NCI-H187 (cell line): ENCODE data around the gene TEPSIN.

Source experiments
- DNase-seq, 2 experiments: peaks; one replicate each; lab custom pipeline; 2025; lab: John Stamatoyannopoulos, UW

Gene TEPSIN, protein sequence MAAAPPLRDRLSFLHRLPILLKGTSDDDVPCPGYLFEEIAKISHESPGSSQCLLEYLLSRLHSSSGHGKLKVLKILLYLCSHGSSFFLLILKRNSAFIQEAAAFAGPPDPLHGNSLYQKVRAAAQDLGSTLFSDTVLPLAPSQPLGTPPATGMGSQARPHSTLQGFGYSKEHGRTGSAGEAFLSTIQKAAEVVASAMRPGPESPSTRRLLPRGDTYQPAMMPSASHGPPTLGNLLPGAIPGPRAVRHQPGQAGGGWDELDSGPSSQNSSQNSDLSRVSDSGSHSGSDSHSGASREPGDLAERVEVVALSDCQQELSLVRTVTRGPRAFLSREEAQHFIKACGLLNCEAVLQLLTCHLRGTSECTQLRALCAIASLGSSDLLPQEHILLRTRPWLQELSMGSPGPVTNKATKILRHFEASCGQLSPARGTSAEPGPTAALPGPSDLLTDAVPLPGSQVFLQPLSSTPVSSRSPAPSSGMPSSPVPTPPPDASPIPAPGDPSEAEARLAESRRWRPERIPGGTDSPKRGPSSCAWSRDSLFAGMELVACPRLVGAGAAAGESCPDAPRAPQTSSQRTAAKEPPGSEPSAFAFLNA

DNA sequence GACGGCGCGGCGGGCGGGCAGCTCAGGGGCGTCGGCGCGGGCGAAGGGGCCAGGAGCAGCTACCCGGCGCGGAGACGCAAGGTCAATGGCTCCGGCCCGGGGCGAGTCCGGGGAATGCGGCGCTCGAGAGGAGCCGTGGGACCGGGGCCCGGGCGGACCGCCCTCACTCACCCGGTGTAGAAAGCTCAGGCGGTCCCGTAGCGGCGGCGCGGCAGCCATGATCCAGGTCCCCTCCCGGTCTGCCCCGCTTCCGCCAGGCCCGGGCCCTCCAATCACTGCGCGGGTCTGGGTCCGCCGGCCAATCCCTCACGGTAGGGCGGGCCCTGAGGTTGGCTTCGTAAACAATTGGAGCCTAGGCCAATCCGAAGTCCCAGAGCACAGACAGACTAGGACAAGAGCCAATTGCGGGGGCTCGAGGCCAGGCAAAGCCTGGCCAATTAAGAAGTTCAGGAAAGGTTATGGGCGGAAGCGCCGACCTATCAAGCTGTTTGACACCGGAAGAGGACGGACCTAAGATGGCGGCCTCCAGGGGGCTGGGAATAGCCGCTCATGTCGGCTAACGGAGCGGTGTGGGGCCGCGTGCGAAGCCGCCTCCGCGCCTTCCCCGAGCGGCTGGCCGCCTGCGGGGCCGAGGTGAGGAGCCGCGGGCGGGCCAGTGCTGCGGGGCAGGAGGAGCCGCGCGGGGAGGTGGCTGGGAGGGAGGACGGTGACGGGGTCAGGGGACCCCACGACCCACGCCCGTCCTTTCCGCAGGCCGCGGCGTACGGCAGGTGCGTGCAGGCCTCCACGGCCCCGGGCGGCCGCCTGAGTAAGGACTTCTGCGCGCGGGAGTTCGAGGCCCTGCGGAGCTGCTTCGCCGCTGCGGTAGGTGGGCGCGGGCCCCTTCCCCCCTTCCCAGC, at the start of gene TEPSIN, which contains the start of gene NDUFAF8:
Gene TEPSIN (minus strand): TSS at position 241 of the 899 bp plus-strand sequence. CDS start 22 bp downstream, at position 219.
Gene NDUFAF8 (plus strand): TSS at position 504 of the 899 bp plus-strand sequence. CDS start 46 bp downstream, at position 550.
- DNase-seq: peak; percentile 93 to 95

DNA sequence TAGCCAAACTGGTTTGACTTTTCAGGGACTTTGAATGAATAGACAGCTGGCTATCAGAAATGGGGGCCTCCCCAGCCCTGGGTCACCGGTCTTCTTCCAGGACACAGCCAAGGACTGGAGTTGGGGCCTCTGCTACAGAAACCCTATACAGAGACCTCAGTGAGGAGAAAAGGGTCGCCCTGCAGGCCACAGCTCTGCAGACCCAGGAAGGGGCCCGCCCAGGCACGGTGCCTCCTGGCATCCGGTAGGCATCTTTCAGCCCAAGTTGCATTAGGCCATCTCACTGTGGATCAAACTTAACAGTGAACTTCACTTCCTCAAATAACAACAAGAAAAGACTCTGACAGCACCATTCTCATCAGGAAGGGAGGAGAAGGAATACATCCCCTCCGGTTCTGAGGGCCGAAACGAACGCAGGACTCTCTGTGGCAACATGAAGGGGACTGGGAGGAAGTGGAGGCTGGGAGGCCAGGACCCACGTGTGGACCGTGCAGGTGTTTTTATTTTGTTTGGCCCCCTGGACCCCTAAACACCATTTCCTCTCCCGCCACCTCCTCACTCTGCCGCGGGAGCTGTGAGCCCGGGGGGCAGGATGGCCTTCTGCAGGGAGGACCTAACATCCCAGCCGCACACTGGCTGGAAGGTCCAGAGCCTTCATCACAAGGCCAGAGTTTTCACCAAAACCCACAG, 49.0 kb upstream of the TEPSIN start:
- no peak for DNase-seq

DNA sequence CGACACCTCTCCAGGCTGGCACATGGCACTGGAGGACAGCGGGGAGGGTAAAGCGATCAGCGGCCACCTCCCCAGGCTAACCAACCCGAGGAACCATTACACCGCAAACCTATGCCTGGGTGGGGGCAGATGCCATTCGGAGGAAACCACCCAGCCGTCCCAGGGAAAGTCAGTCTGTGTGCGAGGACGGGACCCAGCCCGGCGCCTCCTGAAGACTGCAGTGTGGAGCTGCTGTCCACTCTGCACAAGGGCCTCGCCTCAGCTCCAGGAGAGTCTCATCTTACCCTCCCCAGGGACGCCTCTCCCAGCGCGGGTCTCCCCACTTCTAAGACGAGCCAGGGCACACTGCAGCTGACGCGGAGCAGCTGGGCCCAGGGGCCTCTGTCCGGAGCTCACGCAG, 48.3 kb upstream of the TEPSIN start:
- no peak for DNase-seq

DNA sequence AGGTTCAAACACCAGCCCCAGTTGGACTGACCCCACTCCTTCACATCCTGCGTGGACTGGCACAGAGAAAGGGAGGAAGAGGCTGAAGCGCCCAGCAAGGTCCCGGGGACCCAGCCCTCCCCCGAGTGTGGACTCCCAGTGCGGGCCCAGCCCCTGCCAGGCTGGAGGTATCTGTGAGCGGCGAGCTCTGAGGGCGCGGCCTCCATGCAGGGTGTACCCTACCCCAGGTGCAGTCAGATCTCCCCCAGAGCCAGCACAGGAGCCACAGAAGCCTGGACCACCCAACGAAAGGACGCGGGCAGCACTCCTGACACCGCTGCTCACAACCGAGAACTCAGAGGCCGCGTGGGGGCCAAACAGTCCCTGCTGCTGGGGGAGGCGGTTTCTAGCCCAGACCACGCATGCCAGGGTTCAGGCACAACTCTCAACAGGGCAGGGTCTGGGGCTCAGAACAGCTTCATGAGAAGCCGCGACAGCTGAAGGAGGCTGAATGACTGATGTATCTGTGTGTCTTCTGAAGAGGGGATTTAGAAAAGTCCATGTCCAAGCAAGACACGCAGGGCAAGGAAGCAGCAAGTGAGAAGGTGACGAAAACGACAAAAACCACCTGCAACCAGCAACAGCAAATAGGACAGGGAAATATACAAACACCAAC, 47.8 kb upstream of the TEPSIN start:
- no peak for DNase-seq

DNA sequence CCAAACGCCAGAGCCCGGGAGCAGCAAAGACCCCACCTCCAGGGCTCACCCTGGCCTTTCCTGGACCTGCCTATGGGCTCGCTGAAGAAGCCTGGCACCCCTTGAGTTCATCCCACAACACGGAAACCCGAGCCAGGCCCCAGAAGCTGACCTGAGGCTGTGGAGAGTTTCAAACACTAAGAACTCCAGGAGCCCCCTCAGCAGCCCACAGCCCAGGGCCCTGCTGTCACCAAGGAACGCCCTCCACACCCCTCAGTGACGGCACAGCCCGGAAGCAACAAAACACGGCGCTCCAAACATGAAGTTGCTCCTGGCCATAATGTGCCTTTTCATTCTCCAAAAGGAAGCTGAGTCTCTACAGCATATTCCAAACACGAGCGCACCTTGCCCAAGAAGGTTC, 47.0 kb upstream of the TEPSIN start:
- DNase-seq: no peak

DNA sequence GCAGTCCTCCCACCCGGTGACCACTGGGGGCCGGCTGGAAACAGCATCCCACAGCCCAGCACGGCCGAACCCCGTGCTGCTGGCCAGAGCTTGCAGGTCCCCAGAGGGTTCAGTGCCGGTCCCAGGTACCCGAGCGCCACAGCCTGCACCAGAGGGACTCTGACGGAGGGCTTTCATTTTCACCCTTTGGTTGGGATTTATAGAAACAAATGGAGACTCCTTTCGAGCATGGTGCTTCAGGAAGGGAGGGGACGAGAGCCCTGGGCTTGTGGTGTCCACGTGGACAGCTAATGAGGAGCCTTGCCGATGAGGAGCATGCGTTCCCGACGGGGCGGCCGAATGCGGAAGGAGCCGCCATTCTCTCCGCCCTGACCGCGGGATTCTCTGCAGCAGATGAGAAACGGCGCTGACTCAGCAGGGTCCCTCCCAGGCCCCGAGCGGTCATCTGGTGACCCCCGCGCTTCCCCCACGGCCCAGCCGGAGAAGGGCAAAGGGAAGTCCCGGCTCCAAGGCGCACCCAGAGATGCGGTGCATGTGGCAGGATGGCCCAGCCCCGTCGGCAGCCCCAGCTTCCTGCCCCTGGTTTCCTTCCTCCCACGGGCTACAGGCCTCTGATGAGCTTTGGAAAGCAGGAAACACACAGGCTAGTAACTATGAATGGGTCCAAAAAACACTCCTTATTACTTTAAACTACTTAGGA, 46.5 kb upstream of the TEPSIN start:
- no peak for DNase-seq

DNA sequence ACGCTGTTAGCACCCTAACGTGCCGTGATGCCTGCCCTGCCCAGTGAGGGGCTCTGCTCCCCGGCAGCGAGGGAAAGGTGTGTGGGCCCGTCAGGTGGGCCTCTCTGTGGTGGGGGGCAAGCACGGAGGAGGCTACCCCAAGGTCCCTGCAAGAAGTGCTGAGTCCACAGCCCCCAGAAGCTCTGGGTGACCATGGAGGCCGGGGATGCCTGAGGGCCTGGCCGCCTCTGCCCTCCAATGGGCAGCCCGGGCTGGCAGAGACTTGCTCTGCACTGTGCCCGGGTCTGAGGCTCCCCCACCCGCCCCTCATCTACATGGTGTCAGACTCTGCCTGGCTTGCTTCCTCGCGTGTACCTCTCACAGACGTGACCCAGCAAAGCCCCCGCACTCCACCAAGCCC, 44.0 kb upstream of the TEPSIN start:
- DNase-seq: no peak

DNA sequence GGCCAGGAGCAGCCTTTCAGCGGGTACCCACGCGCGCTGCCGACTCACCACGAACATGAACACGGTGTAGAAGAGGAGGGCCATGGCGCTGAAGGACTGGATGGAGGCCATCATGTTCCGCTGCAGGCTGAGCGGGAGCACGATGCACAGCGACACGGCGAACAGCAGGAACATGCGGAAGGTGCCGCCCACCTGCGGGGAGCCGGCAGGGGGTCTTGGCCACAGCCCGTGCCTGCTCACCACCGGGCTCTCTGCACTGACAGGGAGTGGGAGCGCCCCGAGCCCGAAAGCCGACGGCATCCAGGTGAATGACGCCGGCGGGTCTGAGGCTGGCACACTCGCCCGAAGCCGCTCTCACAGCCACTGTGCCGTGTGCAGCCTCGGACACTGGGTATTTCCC, 43.3 kb upstream of the TEPSIN start:
- DNase-seq: no peak

DNA sequence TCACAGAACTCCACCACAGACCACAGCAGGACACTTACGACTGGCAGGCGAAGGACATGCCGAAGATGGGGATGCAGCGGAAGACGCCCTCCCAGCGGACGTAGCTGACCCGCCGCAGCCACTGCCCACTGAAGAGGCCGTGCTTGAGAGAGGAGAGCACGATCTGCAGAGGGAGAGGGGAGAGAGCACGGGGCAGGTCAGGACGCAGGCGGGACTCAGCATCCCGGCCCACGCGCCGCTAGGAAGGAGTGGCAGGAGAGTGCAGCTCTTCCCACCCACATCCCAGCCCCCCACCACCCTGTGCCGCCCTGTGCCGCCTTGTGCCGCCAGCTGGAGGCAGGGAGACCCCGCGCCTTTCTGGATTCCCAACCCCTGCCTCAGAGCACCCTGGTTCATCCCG, 41.7 kb upstream of the TEPSIN start:
- DNase-seq: no peak

DNA sequence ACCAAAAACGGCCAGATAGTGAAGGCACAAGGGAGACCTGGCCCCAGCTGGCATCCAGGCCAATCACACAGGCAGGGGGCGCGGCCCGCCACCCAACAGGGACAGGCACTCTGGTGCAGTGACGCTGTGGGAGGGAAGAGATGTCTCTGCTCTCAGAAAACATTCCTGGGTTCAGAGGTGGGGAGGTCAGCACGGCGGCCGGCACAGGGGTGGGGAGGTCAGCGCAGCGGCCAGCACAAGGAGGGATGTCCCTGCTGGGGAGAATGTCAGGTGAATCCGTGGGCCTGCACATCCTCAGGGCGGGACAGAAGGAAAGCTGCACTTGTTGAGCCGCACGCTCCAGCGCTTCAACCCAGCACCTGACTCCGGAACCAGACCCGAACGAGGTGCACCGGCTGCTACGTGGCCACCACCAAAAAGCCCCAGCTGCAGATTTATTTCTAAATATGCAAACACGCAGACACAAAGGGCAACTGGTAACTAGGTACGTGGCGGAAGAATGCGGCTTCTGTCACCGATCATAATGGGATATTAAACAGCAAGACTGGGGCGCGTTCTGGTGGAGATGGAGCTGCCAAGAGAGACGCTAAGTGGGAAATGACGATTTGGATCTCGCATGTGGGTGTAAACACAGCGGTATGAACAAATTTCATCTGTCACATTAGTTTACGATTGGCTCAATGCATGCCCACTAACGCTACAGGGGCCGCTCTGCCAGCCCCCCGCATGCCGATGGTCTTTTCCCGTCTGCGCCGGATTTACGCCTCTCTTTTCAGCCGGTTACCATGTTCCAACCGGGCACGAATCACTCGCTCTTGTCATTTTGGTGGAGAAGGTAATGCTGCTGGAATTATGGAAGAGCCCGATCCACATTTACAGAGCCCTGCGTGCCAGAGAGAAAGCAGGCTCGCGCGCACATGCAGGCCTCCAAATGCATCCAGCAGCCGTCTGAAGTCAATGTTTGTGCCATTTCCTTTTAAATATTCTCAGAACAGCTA, 40.7 kb upstream of the TEPSIN start:
- no peak for DNase-seq

DNA sequence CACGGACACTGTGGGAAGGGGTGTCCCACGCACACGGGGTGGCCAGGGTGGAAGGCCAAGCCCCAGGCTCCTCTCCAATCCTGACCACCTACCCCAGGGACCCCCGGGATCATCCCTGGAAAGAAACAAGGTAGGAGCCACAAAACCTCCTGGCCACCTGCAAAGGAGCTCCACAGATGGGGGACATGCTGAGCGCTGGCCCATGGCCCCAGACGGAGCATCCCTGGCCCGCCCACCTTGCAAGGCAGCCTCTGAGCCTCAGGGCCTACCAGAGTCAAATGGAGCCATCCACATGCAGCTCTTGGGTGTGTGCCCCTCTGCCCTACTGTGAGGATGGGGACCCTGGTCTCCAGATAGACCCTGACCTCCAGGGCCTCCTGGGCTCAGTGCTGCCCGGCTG, 40.0 kb upstream of the TEPSIN start:
- DNase-seq: no peak

DNA sequence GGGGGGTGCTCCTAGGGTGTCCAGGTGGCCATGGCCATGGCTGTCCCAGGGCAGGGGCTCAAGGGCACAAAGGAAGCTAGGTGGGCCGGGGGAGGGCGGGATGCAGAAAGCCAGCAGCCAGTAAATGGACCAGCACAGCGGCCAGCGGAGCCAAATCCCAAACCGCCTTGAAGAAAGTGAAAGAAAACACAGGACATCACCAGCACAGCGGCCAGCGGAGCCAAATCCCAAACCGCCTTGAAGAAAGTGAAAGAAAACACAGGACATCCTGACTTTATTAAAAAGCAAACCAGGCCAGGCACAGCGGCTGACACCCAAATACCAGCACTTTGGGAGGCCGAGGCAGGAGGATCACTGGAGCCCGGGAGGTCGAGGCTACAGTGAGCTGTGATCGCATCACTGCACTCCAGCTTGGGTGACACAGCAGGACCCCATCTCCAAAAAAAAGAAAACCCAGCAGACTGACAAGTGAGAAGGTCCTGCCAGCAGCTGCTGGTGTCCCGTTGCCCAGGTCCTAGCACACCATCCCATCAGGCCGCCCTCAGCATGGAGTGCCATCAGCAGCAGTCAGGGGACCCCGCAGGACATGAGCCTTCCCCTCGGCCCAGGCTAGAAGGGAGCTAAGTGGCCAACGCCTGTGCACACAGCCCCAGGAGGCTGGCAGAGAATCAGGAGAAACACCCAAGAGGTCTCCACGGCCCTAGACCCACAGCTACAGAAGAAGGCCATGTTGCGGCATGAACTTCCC, 39.3 kb upstream of the TEPSIN start:
- DNase-seq: no peak

DNA sequence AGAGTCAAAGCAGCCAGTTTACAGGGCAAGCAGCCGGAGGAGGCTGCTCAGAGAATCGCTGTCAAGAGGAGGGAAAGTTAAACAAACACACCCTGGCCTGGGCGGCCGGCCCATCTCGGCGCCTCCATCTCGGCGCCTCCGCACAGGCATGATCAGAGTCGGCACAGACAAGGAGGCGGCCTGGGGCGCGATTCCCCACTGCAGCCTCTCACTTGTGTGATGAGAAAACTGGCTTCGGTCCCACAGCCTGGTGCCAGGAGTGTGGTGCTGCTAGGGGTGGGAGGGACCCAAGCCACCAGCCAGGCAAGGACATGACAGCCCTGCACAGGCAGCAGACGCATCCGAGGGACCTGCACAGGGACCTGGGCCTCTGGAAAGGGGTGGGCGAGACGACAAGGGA, 38.6 kb upstream of the TEPSIN start:
- peak; percentile 17 to 26 for DNase-seq

DNA sequence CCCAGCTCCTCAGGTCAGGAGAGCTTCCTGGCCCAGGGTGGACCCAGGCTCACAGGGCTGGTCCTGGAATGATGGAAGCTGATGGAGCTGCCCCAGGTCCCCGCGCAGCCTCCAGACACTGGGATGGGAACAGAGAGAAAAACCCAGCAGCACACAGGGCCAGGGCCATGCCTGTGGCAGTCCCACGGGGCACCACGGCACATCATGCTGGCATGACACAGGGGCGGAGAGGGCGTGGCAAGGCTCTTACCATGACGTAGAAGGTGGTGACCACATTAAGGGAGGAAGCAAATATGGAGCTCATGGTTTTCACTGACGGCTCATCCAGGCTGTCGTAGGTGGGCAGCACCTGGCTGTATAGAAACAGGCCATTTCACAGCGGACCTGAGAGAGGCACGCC, 37.9 kb upstream of the TEPSIN start:
- no peak for DNase-seq

DNA sequence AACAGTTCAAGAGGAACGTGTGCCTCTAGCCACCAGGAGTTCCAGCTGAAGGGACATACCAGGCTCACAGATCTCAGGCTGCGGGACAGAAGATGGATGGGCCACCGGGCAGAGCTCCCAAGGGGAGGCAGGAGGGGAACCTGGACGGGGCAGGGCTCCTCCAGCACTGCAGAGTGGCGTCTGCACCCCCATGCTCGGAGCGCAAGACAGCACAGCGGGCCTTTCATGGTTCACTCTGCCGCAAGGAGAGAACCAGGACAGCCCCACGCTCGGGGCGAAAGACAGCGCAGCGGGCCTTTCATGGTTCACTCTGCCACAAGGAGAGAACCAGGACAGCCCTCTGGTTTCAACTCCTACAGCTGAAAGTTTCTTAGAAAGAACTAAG, 35.6 kb upstream of the TEPSIN start:
- no peak for DNase-seq

DNA sequence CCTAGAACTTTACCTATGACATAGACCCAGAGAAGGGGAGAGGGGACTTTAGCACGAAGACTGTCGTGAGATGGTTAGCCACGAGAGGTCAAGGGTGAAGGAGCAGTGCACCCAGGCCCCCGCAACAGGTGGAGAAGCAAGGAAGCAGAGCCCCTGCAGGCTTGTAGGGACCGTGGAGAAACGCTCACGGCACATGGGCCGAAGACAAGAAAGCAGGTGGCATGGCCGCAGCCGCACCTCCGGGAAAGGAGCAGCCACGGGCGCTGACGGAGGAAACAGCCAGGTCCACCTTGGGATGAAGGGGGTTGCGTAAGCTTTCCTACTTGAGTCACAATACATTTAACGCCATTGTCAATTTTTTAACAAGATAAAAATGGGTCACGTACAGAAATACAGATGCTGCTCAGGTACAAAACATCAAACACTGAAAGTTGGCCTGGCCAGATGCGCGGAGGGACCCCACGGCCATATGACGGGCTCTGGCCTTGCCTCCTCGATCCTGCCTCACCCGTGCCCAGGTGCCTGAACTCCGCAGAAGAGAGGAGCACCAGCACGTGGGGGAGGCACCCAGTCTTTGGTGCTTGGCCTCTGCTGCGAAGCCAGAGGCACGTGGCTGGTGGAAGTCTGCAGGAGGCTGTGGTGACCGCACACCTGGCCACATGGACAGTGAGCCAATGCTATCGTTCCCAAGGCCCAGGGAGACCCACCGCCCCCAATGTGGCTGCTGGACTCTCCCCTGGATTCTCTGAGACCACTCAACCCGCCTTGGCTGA, 35.0 kb upstream of the TEPSIN start:
- DNase-seq: no peak

DNA sequence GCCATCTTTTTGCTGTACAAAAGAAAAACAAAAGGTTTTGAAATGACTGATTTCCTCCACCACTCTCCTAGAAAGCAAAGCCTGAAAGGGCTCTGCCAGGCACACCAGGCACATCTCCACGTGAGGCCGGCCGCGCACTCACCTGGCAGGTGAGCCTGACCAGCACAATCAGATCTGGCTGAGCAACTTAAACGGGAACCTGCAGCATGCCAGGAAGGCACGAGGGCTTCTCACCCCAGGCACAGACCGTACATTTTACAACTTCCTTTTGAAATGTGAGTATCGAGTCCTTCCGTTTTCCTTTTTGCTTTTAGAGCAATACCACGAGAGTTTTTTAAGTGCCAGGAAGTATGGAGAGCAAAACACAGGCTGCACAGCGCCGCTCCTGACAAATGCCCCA, 33.8 kb upstream of the TEPSIN start:
- DNase-seq: no peak

DNA sequence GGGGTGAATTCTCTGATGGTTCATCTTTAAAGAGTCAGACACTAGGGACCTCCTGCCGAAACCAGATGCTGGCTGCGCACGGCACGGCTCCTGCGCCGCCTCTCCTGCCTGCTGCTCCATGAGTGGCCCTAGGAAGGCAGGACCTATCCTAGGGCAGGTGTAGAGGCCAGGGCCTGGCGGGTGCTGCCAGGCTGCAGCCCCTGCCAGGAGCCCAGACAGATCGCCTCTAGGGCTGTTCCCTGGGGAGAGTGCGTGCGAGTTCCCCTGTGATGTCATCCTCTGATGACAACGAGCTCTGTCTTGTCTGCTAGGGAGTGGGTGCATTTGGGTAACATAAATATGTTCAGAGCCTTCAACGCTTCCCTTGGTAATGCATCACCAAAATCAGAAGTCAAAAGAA, 32.4 kb upstream of the TEPSIN start:
- DNase-seq: no peak
